H9 (cell line): Measurements from ENCODE around the gene BCAS3. TPM values are rescaled to one million over a fixed set of nuclear protein-coding genes. Genes with fewer than 3 reads are reported as not detected.

Source experiments
- DNase-seq: peaks from one replicate; pipeline ENCODE4 v3.0.0-alpha.2; 2017
- H2AFZ ChIP-seq: one replicate; pipeline ENCODE4 v1.6.1; 2013; ENCODE audit warnings: mild to moderate bottlenecking, low read length, control low read depth, moderate library complexity
- H2AK5ac ChIP-seq: 2 replicates; pipeline ENCODE4 v1.6.1; 2013; ENCODE audit warnings: low read length, control low read depth, mixed read lengths; ENCODE audit not compliant: insufficient read length
- H2BK120ac ChIP-seq: one replicate; pipeline ENCODE4 v1.6.1; 2013; ENCODE audit warnings: low read depth, mild to moderate bottlenecking, low read length, control low read depth, inconsistent platforms; ENCODE audit not compliant: poor library complexity, severe bottlenecking
- H2BK12ac ChIP-seq: 2 replicates; pipeline ENCODE4 v1.6.1; 2013; ENCODE audit warnings: low read length, control low read depth, mixed read lengths, low read depth; ENCODE audit not compliant: insufficient read length
- H2BK15ac ChIP-seq: 2 replicates; pipeline ENCODE4 v1.6.1; 2013; ENCODE audit warnings: low read depth, low read length, control low read depth
- H2BK20ac ChIP-seq: one replicate; pipeline ENCODE4 v1.6.1; 2013; ENCODE audit warnings: low read depth, mild to moderate bottlenecking, low read length, control low read depth, inconsistent platforms; ENCODE audit not compliant: poor library complexity, severe bottlenecking
- H2BK5ac ChIP-seq: 2 replicates; pipeline ENCODE4 v1.6.1; 2013; ENCODE audit warnings: low read length, control low read depth, mixed read lengths; ENCODE audit not compliant: insufficient read length
- H3K14ac ChIP-seq: 2 replicates; pipeline ENCODE4 v1.6.1; 2013; ENCODE audit warnings: low read length, control low read depth; ENCODE audit not compliant: insufficient read depth
- H3K18ac ChIP-seq: 2 replicates; pipeline ENCODE4 v1.6.1; 2013; ENCODE audit warnings: low read depth, mild to moderate bottlenecking, mixed read lengths, low read length, control low read depth; ENCODE audit not compliant: insufficient read length
- H3K23ac ChIP-seq: 2 replicates; pipeline ENCODE4 v1.6.1; 2013; ENCODE audit warnings: low read length, control low read depth, mixed read lengths, low read depth; ENCODE audit not compliant: insufficient read length
- H3K23me2 ChIP-seq: 2 replicates; pipeline ENCODE4 v1.6.1; 2013; ENCODE audit warnings: low read depth, mild to moderate bottlenecking, mixed read lengths, low read length, control low read depth; ENCODE audit not compliant: insufficient read length, poor library complexity, severe bottlenecking
- H3K27ac ChIP-seq: 2 replicates; pipeline ENCODE4 v1.5.1; 2013; ENCODE audit warnings: low read length, control low read depth, mixed read lengths, low read depth; ENCODE audit not compliant: insufficient read length
- H3K27me3 ChIP-seq: 2 replicates; pipeline ENCODE4 v1.6.1; 2013; ENCODE audit warnings: low read length, control low read depth, inconsistent platforms; ENCODE audit not compliant: insufficient read depth
- H3K4ac ChIP-seq: 2 replicates; pipeline ENCODE4 v1.6.1; 2013; ENCODE audit warnings: low read depth, mild to moderate bottlenecking, control low read depth, inconsistent platforms, low read length, moderate library complexity
- H3K4me1 ChIP-seq: 2 replicates; pipeline ENCODE4 v1.6.1; 2013; ENCODE audit warnings: low read length, control low read depth, inconsistent platforms; ENCODE audit not compliant: insufficient read depth
- H3K4me2 ChIP-seq: 2 replicates; pipeline ENCODE4 v1.6.1; 2013; ENCODE audit warnings: low read length, control low read depth, mixed read lengths; ENCODE audit not compliant: insufficient read length, insufficient read depth
- H3K56ac ChIP-seq: 2 replicates; pipeline ENCODE4 v1.6.1; 2013; ENCODE audit warnings: low read depth, mild to moderate bottlenecking, mixed read lengths, low read length, control low read depth; ENCODE audit not compliant: insufficient read length
- H3K79me1 ChIP-seq: 2 replicates; pipeline ENCODE4 v1.6.1; 2013; ENCODE audit warnings: low read depth, mild to moderate bottlenecking, moderate library complexity, low read length, control low read depth, inconsistent platforms; ENCODE audit not compliant: insufficient read depth, poor library complexity, severe bottlenecking
- H3K79me2 ChIP-seq: 2 replicates; pipeline ENCODE4 v1.6.1; 2013; ENCODE audit warnings: low read length, control low read depth, inconsistent platforms; ENCODE audit not compliant: insufficient read depth
- H3K9ac ChIP-seq: 2 replicates; pipeline ENCODE4 v1.6.1; 2013; ENCODE audit warnings: low read length, control low read depth, mixed read lengths; ENCODE audit not compliant: insufficient read length; ENCODE audit errors: extremely low read depth
- H3K9me3 ChIP-seq: one replicate; pipeline ENCODE4 v1.6.1; 2013; ENCODE audit warnings: low read depth, low read length, inconsistent platforms; ENCODE audit not compliant: control insufficient read depth
- H3T11ph ChIP-seq: one replicate; pipeline ENCODE4 v1.6.1; 2013; ENCODE audit warnings: mild to moderate bottlenecking, low read length, control low read depth, inconsistent platforms
- H4K20me1 ChIP-seq: one replicate; pipeline ENCODE4 v1.6.1; 2013; ENCODE audit not compliant: control insufficient read depth, insufficient read length, insufficient read depth
- H4K5ac ChIP-seq: 2 replicates; pipeline ENCODE4 v1.6.1; 2013; ENCODE audit warnings: low read depth, mild to moderate bottlenecking, mixed read lengths, low read length, control low read depth; ENCODE audit not compliant: insufficient read length
- H4K8ac ChIP-seq: replicated peaks from 2 replicates; pipeline ENCODE4 v1.6.1; 2013; ENCODE audit warnings: low read length, control low read depth, mixed read lengths, low read depth; ENCODE audit not compliant: insufficient read length
- H4K91ac ChIP-seq: 2 replicates; pipeline ENCODE4 v1.6.1; 2013; ENCODE audit warnings: low read depth, mild to moderate bottlenecking, moderate library complexity, mixed read lengths, low read length, control low read depth; ENCODE audit not compliant: insufficient read length
- H3K27ac Mint-ChIP-seq, 3 experiments: 2 replicates in 2 of 3; 3 replicates in 1 of 3; pipeline ENCODE4 v1.8.0; 2020 to 2021; ENCODE audit warnings: mixed read lengths in 3 of 3, mild to moderate bottlenecking in 1 of 3, moderate library complexity in 1 of 3
- H3K27me3 Mint-ChIP-seq: 2 replicates; pipeline ENCODE4 v1.8.0; 2021; ENCODE audit warnings: low read depth, mild to moderate bottlenecking, moderate library complexity, mixed read lengths
- H3K36me3 Mint-ChIP-seq, 3 experiments: 2 replicates in 2 of 3; 3 replicates in 1 of 3; pipeline ENCODE4 v1.8.0; 2020 to 2021; ENCODE audit warnings: low read depth in 3 of 3, mixed read lengths in 3 of 3; ENCODE audit not compliant: insufficient read depth in 1 of 3
- H3K4me1 Mint-ChIP-seq, 2 experiments: 2 replicates each; pipeline ENCODE4 v1.8.0; 2020; ENCODE audit warnings: mixed read lengths in 2 of 2
- H3K4me3 Mint-ChIP-seq, 2 experiments: 2 replicates in 1 of 2; 3 replicates in 1 of 2; pipeline ENCODE4 v1.8.0; 2020 to 2021; ENCODE audit warnings: mild to moderate bottlenecking in 2 of 2, mixed read lengths in 2 of 2, moderate library complexity in 1 of 2
- H3K9me3 Mint-ChIP-seq, 2 experiments: 2 replicates in 1 of 2; 3 replicates in 1 of 2; pipeline ENCODE4 v1.8.0; 2020; ENCODE audit warnings: mild to moderate bottlenecking in 2 of 2, mixed read lengths in 2 of 2, moderate library complexity in 1 of 2
- WGBS: extraction: QIAGEN DNeasy Blood & Tissue Kit; methylation state at CpG from one replicate; pipeline ENCODE4 v1.1.7; 2013; ENCODE audit warnings: missing lambda C conversion rate, low lambda C conversion rate, mixed read lengths; ENCODE audit not compliant: insufficient read length; ENCODE audit errors: extremely low coverage; 5-methylcytosine and 5-hydroxymethylcytosine counted together
- total RNA-seq: library from RNA; stranded (reverse); gene quantifications from 2 replicates; pipeline ENCODE4 v1.2.1, GENCODE V29; 2021
- TF ChIP-seq, protein P1 (sequence below): fragments of 200-600 bp; sonication (generic); conservative IDR thresholded peaks from 3 replicates; pipeline ENCODE4 v1.8.0; 2021; ENCODE audit warnings: antibody characterized with exemption, mild to moderate bottlenecking

Gene BCAS3
- total RNA-seq, 1 experiment from 2014 or later, result 22.4 TPM

- no peak overlapping the region for H3K9ac ChIP-seq
- no peaks in the 10 kb centered on the region for H3K36me3 Mint-ChIP-seq
- no CpG with 5 or more reads among the region's 8 CpGs for WGBS
- H2BK12ac ChIP-seq, result no peak overlapping the region
- no peak overlapping the region for H2BK120ac ChIP-seq
- no peaks in the 10 kb centered on the region for H3K23me2 ChIP-seq
- no peak for DNase-seq
- no peaks in the 10 kb centered on the region for H4K20me1 ChIP-seq
- H2BK15ac ChIP-seq, result no peak overlapping the region
- no peak overlapping the region for H4K5ac ChIP-seq
- H3K4me1 Mint-ChIP-seq, result peaks cover 5 to 9% of the 10 kb centered on the region in 2 experiments
- no peak overlapping the region for H3T11ph ChIP-seq
- no peak overlapping the region for H3K4me3 Mint-ChIP-seq
- H2BK5ac ChIP-seq, result no peak overlapping the region
- H3K4me1 ChIP-seq, result no peaks in the 10 kb centered on the region
- no peak overlapping the region for H2AK5ac ChIP-seq
- no peak overlapping the region for H3K4me2 ChIP-seq
- no peaks in the 10 kb centered on the region for H3K79me2 ChIP-seq
- no peak overlapping the region for H3K23ac ChIP-seq
- H3K9me3 Mint-ChIP-seq, result no peaks in the 10 kb centered on the region
- no peak overlapping the region for H3K14ac ChIP-seq
- no peak overlapping the region for H3K56ac ChIP-seq
- no peak overlapping the region for H3K18ac ChIP-seq
- H3K79me1 ChIP-seq, result no peaks in the 10 kb centered on the region
- H3K27me3 ChIP-seq, result no peaks in the 10 kb centered on the region
- no peak overlapping the region for H4K8ac ChIP-seq
- no peak overlapping the region for H2BK20ac ChIP-seq
- no peak overlapping the region for H4K91ac ChIP-seq
- no peak overlapping the region for H3K27ac ChIP-seq
- H3K27ac Mint-ChIP-seq, result no peak overlapping the region
- TF ChIP-seq, protein P1, sequence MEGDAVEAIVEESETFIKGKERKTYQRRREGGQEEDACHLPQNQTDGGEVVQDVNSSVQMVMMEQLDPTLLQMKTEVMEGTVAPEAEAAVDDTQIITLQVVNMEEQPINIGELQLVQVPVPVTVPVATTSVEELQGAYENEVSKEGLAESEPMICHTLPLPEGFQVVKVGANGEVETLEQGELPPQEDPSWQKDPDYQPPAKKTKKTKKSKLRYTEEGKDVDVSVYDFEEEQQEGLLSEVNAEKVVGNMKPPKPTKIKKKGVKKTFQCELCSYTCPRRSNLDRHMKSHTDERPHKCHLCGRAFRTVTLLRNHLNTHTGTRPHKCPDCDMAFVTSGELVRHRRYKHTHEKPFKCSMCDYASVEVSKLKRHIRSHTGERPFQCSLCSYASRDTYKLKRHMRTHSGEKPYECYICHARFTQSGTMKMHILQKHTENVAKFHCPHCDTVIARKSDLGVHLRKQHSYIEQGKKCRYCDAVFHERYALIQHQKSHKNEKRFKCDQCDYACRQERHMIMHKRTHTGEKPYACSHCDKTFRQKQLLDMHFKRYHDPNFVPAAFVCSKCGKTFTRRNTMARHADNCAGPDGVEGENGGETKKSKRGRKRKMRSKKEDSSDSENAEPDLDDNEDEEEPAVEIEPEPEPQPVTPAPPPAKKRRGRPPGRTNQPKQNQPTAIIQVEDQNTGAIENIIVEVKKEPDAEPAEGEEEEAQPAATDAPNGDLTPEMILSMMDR, result no peak
- H3K27me3 Mint-ChIP-seq, result no peaks in the 10 kb centered on the region
- H3K9me3 ChIP-seq, result no peaks in the 10 kb centered on the region
- H3K4ac ChIP-seq, result no peak overlapping the region
- H2AFZ ChIP-seq, result no peak overlapping the region
These were observed 522.7 kb downstream of the BCAS3 start for GRCh38 chr17:61200339-61200715.
